ENCODE measurements around the gene VCX. TPM values are rescaled to one million over a fixed set of nuclear protein-coding genes. Genes with fewer than 3 reads are reported as not detected.
"Not testable (repeated sequence)": the region's sequence is repeated elsewhere in the genome, so short reads cannot be mapped to it uniquely, and the experiment has no call there.

Gene VCX
- total RNA-seq: 0.53 TPM in 1 of 3 replicates, not detected in the others
- long read RNA-seq: 0 reads

DNA sequence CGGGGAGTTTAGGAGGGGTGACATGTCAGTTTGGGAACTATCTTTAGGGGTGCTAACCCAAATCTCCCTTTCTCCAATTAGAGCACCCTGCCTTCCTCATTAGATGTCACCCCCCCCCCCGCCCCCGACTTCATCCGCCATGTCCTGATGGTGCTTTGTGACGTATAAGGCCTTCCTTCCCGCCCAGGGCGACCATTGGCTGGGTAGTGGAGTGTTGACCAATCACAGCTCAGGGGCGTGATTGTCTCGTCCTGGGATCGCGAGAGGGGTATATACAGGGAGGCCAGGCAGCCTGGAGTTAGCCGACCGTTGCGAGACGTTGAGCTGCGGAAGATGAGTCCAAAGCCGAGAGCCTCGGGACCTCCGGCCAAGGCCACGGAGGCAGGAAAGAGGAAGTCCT is at the start of gene VCX:
Gene VCX, plus strand, starts transcription at position 301 of the 400 bp plus-strand sequence. Its CDS starts 33 bp downstream, at position 334.
- H3K36me3 Mint-ChIP-seq (ENCODE audit: low read depth); H3K27ac Mint-ChIP-seq (ENCODE audit: unreplicated experiment): not testable (repeated sequence)

DNA sequence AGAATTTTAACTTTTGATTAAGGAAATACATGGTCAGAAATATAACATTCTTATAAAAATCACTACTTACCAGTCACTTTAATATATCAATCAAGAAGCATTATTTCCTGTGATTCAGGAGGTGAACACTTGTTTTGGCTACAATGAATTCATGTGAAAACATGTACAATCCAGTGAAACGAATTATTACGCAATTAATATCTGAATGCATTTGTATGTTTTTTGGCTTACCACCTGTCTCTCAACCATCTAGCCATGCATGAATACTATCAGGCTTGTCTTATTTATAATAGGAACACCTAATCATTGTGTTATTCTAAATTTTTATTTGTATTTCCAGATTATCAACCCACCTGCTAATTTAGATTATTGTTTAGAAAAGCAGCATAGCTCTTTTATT is 44.6 kb upstream of the VCX start:
- Mint-ChIP-seq H3K27me3 (ENCODE audit: low read depth) (no peaks in the 10 kb centered on the region), H3K4me3 (ENCODE audit: unreplicated experiment) (no peak overlapping the region)
- no peak for DNase-seq (ENCODE audit: low spot score)

More for the DNA sequence above, at the start of gene VCX:
- not testable (repeated sequence) for H3K9me3 Mint-ChIP-seq (ENCODE audit: low read depth); DNase-seq (ENCODE audit: low spot score); H3K27me3 Mint-ChIP-seq (ENCODE audit: low read depth); H3K4me1 Mint-ChIP-seq (ENCODE audit: low read depth); H3K4me3 Mint-ChIP-seq (ENCODE audit: unreplicated experiment)

DNA sequence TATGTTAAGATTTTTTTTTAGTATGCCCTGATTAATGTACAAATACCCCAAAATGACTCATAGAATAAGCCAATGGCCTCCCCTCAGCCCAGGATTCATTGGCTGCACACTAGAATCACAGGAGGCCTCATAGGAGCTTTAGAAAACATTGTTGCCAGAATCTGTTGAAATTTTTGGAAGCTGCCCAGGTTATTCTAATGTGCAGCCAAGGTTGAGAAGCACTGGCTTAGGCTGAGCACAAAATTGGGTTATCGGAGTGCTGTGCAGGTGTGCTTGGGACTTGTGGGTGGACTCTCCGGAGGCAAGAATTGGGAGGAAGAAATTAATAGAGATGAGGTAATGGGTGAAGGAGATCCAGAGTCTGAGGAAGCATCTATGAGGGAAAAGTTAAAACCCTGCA is 41.3 kb upstream of the VCX start:
- DNase-seq (ENCODE audit: low spot score): no peak
- Mint-ChIP-seq H3K4me1 (ENCODE audit: low read depth) (no peaks in the 10 kb centered on the region), H3K27ac (ENCODE audit: unreplicated experiment) (no peak overlapping the region), H3K36me3 (ENCODE audit: low read depth) (no peaks in the 10 kb centered on the region), H3K27me3 (ENCODE audit: low read depth) (no peaks in the 10 kb centered on the region), H3K9me3 (ENCODE audit: low read depth) (peaks cover 5% of the 10 kb centered on the region), H3K4me3 (ENCODE audit: unreplicated experiment) (no peak overlapping the region)
- TF ChIP-seq, protein P1, sequence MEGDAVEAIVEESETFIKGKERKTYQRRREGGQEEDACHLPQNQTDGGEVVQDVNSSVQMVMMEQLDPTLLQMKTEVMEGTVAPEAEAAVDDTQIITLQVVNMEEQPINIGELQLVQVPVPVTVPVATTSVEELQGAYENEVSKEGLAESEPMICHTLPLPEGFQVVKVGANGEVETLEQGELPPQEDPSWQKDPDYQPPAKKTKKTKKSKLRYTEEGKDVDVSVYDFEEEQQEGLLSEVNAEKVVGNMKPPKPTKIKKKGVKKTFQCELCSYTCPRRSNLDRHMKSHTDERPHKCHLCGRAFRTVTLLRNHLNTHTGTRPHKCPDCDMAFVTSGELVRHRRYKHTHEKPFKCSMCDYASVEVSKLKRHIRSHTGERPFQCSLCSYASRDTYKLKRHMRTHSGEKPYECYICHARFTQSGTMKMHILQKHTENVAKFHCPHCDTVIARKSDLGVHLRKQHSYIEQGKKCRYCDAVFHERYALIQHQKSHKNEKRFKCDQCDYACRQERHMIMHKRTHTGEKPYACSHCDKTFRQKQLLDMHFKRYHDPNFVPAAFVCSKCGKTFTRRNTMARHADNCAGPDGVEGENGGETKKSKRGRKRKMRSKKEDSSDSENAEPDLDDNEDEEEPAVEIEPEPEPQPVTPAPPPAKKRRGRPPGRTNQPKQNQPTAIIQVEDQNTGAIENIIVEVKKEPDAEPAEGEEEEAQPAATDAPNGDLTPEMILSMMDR (IDR thresholded peaks at IDR 0.05): no peak

More for the DNA sequence above, 44.6 kb upstream of the VCX start:
- H3K27ac Mint-ChIP-seq (ENCODE audit: unreplicated experiment): no peak overlapping the region
- no peaks in the 10 kb centered on the region for H3K36me3 Mint-ChIP-seq (ENCODE audit: low read depth)
- peaks cover 5% of the 10 kb centered on the region for H3K9me3 Mint-ChIP-seq (ENCODE audit: low read depth)
- TF ChIP-seq, protein P1 (IDR thresholded peaks at IDR 0.05): no peak
- no peaks in the 10 kb centered on the region for H3K4me1 Mint-ChIP-seq (ENCODE audit: low read depth)

DNA sequence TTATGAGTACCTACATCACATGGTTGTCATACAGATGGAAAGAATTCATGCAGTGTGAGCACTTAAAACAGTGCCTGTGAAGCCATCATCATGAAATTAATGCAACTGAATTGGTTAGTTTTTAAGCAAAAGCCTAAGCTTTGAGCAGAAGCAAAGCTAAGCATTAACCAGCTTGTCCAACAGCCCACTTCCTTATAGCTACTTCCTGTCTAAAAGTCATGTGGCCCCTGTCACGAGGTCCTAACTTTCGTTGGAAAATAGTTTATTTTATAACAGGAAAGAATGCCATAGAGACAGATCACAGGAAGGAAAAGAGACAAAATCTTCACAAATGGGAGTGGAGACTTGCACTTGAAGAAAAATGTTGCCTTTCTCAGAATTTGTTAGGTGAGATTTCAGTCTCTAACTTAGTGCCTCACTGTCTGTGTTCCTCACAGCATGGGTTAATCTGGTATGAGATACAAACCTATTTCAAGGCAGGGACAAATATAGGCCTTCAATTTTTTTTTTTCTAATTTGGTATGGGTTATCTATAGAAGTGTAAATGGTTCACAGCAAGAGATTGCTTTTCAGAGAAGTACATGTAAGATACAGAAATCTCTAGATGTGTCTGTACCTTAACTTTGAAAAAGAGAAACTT is 27.7 kb upstream of the VCX start:
- no peak overlapping the region for H3K27ac Mint-ChIP-seq (ENCODE audit: unreplicated experiment)

DNA sequence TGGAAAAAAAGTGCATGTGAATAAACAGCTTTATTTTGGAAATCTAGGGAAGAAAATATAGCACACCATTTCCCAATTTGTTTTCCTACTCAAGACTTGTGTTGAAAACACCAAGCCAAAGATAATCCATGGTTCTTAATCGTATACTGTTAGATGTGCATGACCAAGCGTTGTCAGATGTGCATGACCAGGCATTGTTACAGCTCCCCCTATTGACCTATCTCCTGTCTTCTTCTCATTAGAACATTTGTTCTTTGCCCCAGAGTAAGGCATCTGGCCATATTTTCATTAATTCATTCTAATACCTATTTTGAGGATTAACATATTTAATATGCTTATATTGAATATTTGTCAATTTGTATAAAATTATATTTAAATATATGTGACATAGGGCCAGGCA is 14.4 kb upstream of the VCX start:
- Mint-ChIP-seq H3K27me3 (ENCODE audit: low read depth) (peaks cover 2% of the 10 kb centered on the region), H3K36me3 (ENCODE audit: low read depth) (no peaks in the 10 kb centered on the region), H3K4me3 (ENCODE audit: unreplicated experiment) (no peak overlapping the region), H3K9me3 (ENCODE audit: low read depth) (no peaks in the 10 kb centered on the region), H3K4me1 (ENCODE audit: low read depth) (no peaks in the 10 kb centered on the region), H3K27ac (ENCODE audit: unreplicated experiment) (no peak overlapping the region)
- TF ChIP-seq, protein P1 (IDR thresholded peaks at IDR 0.05): peak; percentile 55
- DNase-seq (ENCODE audit: low spot score): no peak

More for the DNA sequence above, 27.7 kb upstream of the VCX start:
- no peak for DNase-seq (ENCODE audit: low spot score)
- Mint-ChIP-seq H3K4me3 (ENCODE audit: unreplicated experiment) (no peak overlapping the region), H3K9me3 (ENCODE audit: low read depth) (peaks cover 7% of the 10 kb centered on the region), H3K27me3 (ENCODE audit: low read depth) (no peaks in the 10 kb centered on the region), H3K4me1 (ENCODE audit: low read depth) (no peaks in the 10 kb centered on the region), H3K36me3 (ENCODE audit: low read depth) (no peaks in the 10 kb centered on the region)
- TF ChIP-seq, protein P1 (IDR thresholded peaks at IDR 0.05): no peak
